Activated B cell treated with CpG ODN at 0.5 μM for 24 hours (primary cell): ENCODE measurements around the gene SH3BP5. TPM values are rescaled to one million over a fixed set of nuclear protein-coding genes. Genes with fewer than 3 reads are reported as not detected.

Source experiments
- ATAC-seq: fragments of 200-7000 bp; cut with Tn5 transposase; one replicate; pipeline ENCODE4 v1.10.0; 2021; ENCODE audit warnings: low read depth, mild to moderate bottlenecking, moderate library complexity
- CTCF ChIA-PET: fragments of 350-600 bp; sonication (Branson Sonifier 250); formaldehyde crosslinking; loops from one replicate; lab custom pipeline; 2021; ENCODE audit warnings: antibody characterized with exemption; lab: Charles Lee
- POLR2A ChIA-PET: fragments of 350-600 bp; sonication (Branson Sonifier 250); formaldehyde crosslinking; loops from one replicate; lab custom pipeline; 2021; ENCODE audit warnings: antibody characterized with exemption; lab: Charles Lee
- DNase-seq: peaks from one replicate; pipeline ENCODE4 v3.0.0; 2022
- H3K27ac Mint-ChIP-seq: one replicate; pipeline ENCODE4 v1.8.0; 2020; ENCODE audit warnings: mixed read lengths
- H3K27me3 Mint-ChIP-seq: one replicate; pipeline ENCODE4 v1.8.0; 2021; ENCODE audit warnings: mixed read lengths
- H3K36me3 Mint-ChIP-seq: one replicate; pipeline ENCODE4 v1.8.0; 2021; ENCODE audit warnings: low read depth, mixed read lengths
- H3K4me1 Mint-ChIP-seq: one replicate; pipeline ENCODE4 v1.8.0; 2021; ENCODE audit warnings: mixed read lengths
- H3K4me3 Mint-ChIP-seq: one replicate; pipeline ENCODE4 v1.8.0; 2020; ENCODE audit warnings: mild to moderate bottlenecking, mixed read lengths
- H3K9me3 Mint-ChIP-seq: one replicate; pipeline ENCODE4 v1.8.0; 2020; ENCODE audit warnings: mixed read lengths
- intact Hi-C: fragments of 100-400 bp; cut with micrococcal nuclease; formaldehyde crosslinking; loops from one replicate; pipeline ENCODE4 v1.15.1; 2024
- total RNA-seq: library from RNA; stranded (reverse); gene quantifications from 2 replicates; pipeline ENCODE4 v1.2.3, GENCODE V29; 2022
- TF ChIP-seq, protein P1 (sequence below): fragments of 200-600 bp; IDR thresholded peaks from one replicate; pipeline ENCODE4 v1.8.0; 2022; ENCODE audit warnings: antibody characterized with exemption, mild to moderate bottlenecking

The SH3BP5 gene
- total RNA-seq, 1 donor from 2014 or later = 66.0 TPM

DNA sequence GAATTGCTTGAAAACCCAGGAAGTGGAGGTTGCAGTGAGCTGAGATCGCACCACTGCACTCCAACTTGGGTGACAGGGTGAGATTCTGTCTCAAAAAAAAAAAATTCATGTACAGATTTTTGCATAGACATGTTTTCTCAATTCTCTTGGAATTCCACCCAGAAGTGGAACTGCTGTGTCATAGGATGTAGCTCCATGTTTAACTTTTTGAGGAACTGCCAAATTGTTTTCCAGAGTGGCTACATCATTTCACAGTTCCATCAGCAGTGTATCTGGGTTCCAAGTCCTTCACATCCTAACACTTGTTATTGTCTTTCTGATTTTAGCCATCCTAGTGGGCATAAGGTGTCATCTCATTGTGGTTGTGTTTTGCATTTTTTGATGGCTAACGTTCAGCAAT, 116.4 kb downstream of the SH3BP5 start:
- Mint-ChIP-seq H3K4me3 (no peak overlapping the region), H3K27ac (no peak overlapping the region), H3K4me1 (peaks cover 25% of the 10 kb centered on the region), H3K36me3 (peaks cover 70% of the 10 kb centered on the region), H3K9me3 (no peaks in the 10 kb centered on the region), H3K27me3 (no peaks in the 10 kb centered on the region)
- ATAC-seq (no peak), DNase-seq (no peak)
- intact Hi-C loops = loop anchor here (5.0 kb wide), 1 partner anchor 36 kb away; no protein-coding TSS in a partner anchor
- ChIA-PET CTCF (no interaction called here), POLR2A (interaction anchor here (0.6 to 1.4 kb wide), 2 partner anchors 10 to 85 kb away, joined by 3 to 4 read pairs; partner anchors contain the start of gene CAPN7)
- TF ChIP-seq, protein P1, sequence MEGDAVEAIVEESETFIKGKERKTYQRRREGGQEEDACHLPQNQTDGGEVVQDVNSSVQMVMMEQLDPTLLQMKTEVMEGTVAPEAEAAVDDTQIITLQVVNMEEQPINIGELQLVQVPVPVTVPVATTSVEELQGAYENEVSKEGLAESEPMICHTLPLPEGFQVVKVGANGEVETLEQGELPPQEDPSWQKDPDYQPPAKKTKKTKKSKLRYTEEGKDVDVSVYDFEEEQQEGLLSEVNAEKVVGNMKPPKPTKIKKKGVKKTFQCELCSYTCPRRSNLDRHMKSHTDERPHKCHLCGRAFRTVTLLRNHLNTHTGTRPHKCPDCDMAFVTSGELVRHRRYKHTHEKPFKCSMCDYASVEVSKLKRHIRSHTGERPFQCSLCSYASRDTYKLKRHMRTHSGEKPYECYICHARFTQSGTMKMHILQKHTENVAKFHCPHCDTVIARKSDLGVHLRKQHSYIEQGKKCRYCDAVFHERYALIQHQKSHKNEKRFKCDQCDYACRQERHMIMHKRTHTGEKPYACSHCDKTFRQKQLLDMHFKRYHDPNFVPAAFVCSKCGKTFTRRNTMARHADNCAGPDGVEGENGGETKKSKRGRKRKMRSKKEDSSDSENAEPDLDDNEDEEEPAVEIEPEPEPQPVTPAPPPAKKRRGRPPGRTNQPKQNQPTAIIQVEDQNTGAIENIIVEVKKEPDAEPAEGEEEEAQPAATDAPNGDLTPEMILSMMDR = no peak

DNA sequence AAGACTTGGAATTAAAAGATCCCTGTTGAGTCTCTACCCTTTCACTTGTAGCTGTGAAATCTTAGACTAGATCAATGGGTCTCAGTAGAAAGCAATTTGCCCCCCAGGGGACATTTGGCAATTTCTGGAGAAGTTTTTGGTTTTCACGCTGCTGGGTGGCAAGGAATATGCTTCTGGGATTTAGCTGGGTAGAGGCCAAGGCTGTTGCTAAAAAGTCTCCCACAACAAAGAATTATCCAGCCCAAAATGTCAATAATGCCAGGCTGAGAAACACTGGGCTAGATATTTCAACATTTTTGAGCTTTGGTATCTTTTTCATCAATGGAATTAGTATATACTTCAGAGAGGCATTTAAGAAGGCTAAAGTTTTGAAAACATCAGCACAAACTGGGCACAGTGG, 117.6 kb downstream of the SH3BP5 start:
- H3K27ac Mint-ChIP-seq = no peak overlapping the region
- intact Hi-C loops = loop anchor here (5.0 kb wide), 1 partner anchor 38 kb away; no protein-coding TSS in a partner anchor
- H3K9me3 Mint-ChIP-seq = no peaks in the 10 kb centered on the region
- H3K4me3 Mint-ChIP-seq = no peak overlapping the region
- ChIA-PET POLR2A (interaction anchor here (1.4 kb wide), 1 partner anchor 9 kb away, joined by 4 read pairs; the partner anchor contains the start of gene CAPN7), CTCF (no interaction called here)
- H3K36me3 Mint-ChIP-seq = peaks cover 64% of the 10 kb centered on the region
- no peaks in the 10 kb centered on the region for H3K27me3 Mint-ChIP-seq
- DNase-seq (no peak), ATAC-seq (no peak)
- H3K4me1 Mint-ChIP-seq = peaks cover 25% of the 10 kb centered on the region
- TF ChIP-seq, protein P1 = no peak

DNA sequence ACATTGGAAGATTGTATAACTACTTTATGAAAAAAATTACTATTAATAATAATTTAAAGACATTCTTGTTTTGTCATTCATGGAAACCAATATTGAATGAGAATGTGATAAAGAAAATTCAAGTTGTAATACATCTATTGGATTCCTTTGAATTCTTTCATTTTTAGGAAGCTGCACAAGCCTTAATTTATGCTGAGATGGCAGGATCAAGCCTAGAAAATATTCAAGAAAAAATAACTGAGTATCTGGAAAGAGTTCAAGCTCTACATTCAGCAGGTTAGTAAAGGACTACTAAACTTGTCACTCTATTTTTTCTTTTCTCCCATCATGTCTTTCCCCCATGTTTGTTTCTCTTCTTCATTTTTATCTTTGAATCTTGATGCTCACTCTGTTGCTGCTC, 120.4 kb downstream of the SH3BP5 start:
- no peak for ATAC-seq
- Mint-ChIP-seq H3K36me3 (peaks cover 46% of the 10 kb centered on the region), H3K4me1 (peaks cover 23% of the 10 kb centered on the region), H3K9me3 (no peaks in the 10 kb centered on the region), H3K27ac (no peak overlapping the region), H3K27me3 (no peaks in the 10 kb centered on the region), H3K4me3 (no peak overlapping the region)
- TF ChIP-seq, protein P1 = no peak
- ChIA-PET POLR2A (no interaction called here), CTCF (no interaction called here)
- DNase-seq = no peak
- intact Hi-C loops = no loop called here

DNA sequence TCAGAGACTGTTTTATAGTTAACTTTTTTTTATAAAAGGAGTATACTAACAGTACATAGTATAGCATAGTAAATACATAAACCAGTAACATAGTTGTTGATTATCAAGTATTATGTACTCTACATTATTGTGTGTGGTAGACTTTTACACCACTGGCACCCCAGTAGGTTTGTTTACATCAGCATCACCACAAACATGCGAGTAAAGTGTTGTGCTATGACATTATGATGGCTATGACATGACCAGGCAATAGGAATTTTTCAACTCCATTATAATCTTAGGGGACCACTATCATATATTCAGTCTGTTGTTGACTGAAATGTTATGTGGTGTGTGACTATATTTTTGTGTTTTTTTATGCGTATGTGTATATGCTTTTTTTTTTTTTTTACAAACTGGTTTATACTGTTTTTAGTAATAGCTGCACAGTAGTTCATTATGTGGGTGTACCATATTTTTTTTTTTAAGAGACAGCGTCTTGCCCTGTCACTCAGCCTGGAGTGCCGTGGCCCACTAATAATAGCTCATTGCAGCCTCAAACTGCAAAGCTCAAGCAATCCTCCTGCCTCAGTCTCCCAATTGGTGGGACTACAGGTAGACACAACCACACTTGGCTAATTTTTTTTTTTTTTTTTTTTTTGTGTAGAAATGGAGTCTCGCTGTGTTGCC, 124.4 kb downstream of the SH3BP5 start:
- ATAC-seq = no peak
- POLR2A ChIA-PET = interaction anchor here (0.6 to 1.1 kb wide), 4 partner anchors 50 to 708 kb away, joined by 3 to 7 read pairs (median 6); partner anchors contain the start of gene RBSN
- TF ChIP-seq, protein P1 = no peak

More for the DNA sequence above, 124.4 kb downstream of the SH3BP5 start:
- CTCF ChIA-PET = interaction anchor here (1.4 to 2.5 kb wide), 3 partner anchors 60 to 197 kb away, joined by 3 to 10 read pairs (median 9); no protein-coding TSS in a partner anchor
- Mint-ChIP-seq H3K27ac (no peak overlapping the region), H3K4me1 (peaks cover 21% of the 10 kb centered on the region), H3K9me3 (no peaks in the 10 kb centered on the region), H3K4me3 (peak overlapping the region; percentile 56), H3K27me3 (no peaks in the 10 kb centered on the region), H3K36me3 (peaks cover 24% of the 10 kb centered on the region)
- no peak for DNase-seq
- intact Hi-C loops = loop anchor here (2.0 to 5.0 kb wide), 7 partner anchors 15 to 1059 kb away; partner anchors contain the start of gene OXNAD1
